Sigmoid colon (tissue), 4 donors: Measurements from ENCODE around the gene MRPL58.

ENCODE experiments used
- EP300 ChIP-seq, 4 donors: sonication (generic); formaldehyde crosslinking; IDR thresholded peaks; one replicate each; pipeline ENCODE4 v1.6.1; 2017; ENCODE audit warnings: antibody characterized with exemption in 4 of 4
- POLR2A ChIP-seq, 2 donors: fragments of 450-650 bp; IDR thresholded peaks; one replicate each; pipeline ENCODE4 v1.6.1; 2016; ENCODE audit warnings: antibody characterized with exemption in 2 of 2, mild to moderate bottlenecking in 2 of 2, moderate library complexity in 2 of 2
- POLR2AphosphoS5 ChIP-seq, 4 donors: sonication (generic); formaldehyde crosslinking; IDR thresholded peaks; one replicate each; pipeline ENCODE4 v1.6.1; 2017; ENCODE audit warnings: antibody characterized with exemption in 4 of 4
- TF ChIP-seq, protein P1 (sequence below), 4 experiments: fragments of 450-650 bp in 3 of 4; fragments of 200-600 bp in 1 of 4; IDR thresholded peaks; one replicate each; pipeline ENCODE4 v1.5.1; 2016 to 2019; ENCODE audit warnings: antibody characterized with exemption in 4 of 4, mild to moderate bottlenecking in 3 of 4, moderate library complexity in 2 of 4

DNA sequence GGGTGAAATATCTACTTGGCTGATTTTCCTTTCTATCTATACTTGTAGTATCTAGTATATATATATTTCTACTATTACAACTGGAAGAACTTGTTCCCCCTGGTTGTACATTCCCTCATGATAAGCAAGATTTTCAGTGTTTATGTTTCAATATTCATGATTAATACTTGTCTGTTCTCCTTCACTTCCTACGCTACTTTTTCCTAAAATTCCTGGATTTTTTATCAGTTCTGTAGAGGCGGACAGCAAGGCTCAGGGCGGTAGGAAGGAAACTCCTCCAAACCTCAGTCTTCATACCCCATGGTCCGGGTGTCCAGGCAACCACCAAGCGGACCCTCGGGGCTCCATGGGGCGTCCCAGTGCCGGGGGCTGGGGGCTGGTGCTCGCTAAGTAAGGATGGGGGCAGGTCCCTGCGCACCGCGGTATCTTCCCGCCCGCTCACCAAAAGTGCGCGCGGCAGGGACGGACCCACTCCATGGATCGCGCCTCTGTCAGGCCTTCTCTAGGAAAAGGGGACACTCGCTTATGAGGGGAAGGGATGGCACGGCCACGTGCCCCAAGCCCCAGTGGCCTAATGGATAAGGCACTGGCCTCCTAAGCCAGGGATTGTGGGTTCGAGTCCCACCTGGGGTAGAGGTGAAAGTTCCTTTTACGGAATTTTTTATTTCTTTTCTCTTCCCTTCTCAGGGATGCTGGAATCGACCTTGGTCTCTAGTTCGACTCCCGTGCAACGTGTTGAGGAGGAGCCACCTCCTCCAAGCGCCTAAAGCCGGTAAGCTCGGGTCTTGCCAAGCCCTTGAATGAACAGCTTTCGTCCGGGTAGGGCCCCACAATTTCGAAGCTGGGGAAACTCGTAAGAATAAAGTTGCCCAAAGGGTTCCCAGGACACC, 21.1 kb downstream of the MRPL58 start:
- TF ChIP-seq, protein P1, sequence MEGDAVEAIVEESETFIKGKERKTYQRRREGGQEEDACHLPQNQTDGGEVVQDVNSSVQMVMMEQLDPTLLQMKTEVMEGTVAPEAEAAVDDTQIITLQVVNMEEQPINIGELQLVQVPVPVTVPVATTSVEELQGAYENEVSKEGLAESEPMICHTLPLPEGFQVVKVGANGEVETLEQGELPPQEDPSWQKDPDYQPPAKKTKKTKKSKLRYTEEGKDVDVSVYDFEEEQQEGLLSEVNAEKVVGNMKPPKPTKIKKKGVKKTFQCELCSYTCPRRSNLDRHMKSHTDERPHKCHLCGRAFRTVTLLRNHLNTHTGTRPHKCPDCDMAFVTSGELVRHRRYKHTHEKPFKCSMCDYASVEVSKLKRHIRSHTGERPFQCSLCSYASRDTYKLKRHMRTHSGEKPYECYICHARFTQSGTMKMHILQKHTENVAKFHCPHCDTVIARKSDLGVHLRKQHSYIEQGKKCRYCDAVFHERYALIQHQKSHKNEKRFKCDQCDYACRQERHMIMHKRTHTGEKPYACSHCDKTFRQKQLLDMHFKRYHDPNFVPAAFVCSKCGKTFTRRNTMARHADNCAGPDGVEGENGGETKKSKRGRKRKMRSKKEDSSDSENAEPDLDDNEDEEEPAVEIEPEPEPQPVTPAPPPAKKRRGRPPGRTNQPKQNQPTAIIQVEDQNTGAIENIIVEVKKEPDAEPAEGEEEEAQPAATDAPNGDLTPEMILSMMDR (IDR thresholded peaks at IDR 0.05) = no peak
- no peak for TF ChIP-seq POLR2A (IDR thresholded peaks at IDR 0.05)
- no peak for TF ChIP-seq EP300 (IDR thresholded peaks at IDR 0.05)
- peak in 2 of 4 donors; percentile 24 to 72 for TF ChIP-seq POLR2AphosphoS5 (IDR thresholded peaks at IDR 0.05)
